GM18868 (cell line): ENCODE results near the gene WEE2.
A peak's percentile ranks its signal among the peaks of the same experiment; 100 is the strongest.

Experiments used
- ATAC-seq: cut with Tn5 transposase; IDR thresholded peaks from one replicate; pipeline ENCODE4 v1.9.1; 2021; ENCODE audit warnings: mild to moderate bottlenecking, moderate library complexity; ENCODE audit not compliant: unreplicated experiment

Gene WEE2

GRCh38 chr7:141708351-141708750 is at the start of gene WEE2:
TSS of gene WEE2 (plus strand) at chr7:141708353. CDS start at chr7:141708759, 406 bp downstream.
- ATAC-seq = no peak

GRCh38 chr7:141659501-141659900 is 48.7 kb upstream of the WEE2 start:
- no peak for ATAC-seq

- no peak for ATAC-seq
These were observed 47.9 kb upstream of the WEE2 start for GRCh38 chr7:141660259-141660658.

- no peak for ATAC-seq
These were observed 44.9 kb upstream of the WEE2 start for GRCh38 chr7:141663081-141663849.

DNA sequence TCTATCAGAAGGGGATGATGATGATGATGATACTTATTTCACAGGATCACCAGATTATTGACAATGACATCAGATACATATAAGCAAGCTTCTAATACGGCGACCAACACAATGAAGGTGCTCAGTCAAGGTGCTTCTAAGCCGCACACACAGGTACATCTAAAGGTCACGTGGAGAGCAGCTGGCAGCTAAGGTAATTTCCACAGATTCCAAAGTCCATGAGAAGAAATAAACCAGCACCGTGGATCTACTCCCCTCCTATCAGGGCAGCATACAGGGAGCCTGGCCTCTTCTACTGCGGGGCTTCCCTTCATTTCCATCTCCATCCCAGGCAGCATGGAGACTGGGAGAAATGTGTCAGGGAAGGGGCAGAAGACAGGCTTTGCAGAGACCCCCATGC is 43.7 kb upstream of the WEE2 start:
- no peak for ATAC-seq

- ATAC-seq = no peak
These were observed 42.7 kb upstream of the WEE2 start for GRCh38 chr7:141665208-141666035.

DNA sequence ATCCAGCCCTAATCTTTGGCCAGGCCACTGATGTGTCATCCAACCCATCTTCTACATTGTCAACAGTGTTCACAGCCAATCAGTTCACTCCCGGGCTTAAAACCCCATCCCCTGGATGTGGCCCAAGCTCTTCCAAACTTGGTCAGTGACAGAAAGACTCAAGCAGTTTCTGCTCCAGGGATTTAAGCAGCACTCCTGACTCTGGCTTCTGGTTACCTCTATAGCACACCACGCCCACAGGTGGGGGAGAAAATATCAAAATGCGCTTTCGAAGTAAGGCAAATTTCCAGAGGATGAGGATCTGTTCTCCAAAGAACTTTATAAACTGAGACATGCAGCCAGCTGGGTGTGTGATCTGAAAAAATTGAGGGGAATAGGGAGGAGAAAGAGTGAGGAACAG is 42.1 kb upstream of the WEE2 start:
- no peak for ATAC-seq

- ATAC-seq = no peak
These were observed 39.3 kb upstream of the WEE2 start for GRCh38 chr7:141668853-141669252.

DNA sequence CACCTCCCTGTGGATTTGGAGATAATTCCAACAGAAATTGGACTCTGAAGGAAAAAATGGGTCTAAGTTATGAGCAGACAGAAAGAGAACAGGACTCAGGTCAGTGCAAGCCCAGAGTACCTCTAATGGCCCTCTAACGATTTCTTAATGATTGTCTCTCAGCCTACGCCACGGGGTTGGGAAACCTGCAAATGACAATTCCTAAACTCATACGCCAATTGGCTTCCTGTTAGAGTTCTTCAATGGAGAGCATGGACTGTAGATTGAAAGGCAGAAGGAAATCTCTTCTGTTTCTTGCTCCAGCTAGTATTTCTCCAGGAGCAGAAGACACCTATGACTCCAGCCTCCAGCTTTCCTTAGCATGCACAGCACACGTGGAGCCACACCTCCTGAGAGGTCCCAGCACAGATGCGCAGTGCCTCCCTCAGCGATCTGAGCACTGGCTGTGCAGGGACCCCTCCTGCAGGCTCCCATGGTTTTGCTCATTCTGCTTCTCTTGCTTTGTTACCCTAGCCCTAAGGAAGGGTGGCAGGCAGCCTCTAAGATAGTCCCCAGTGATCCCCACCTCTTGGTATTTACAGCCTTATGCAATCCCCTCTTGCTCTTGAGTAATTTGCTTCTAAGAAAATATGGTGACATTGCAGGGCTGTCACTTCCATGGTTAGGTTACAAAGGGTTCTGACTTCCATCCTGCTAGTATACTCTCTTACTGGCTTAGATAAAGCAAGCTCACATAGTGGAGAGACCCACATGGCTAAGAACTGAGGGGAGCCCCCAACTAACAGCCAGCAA is 36.3 kb upstream of the WEE2 start:
- ATAC-seq = no peak

DNA sequence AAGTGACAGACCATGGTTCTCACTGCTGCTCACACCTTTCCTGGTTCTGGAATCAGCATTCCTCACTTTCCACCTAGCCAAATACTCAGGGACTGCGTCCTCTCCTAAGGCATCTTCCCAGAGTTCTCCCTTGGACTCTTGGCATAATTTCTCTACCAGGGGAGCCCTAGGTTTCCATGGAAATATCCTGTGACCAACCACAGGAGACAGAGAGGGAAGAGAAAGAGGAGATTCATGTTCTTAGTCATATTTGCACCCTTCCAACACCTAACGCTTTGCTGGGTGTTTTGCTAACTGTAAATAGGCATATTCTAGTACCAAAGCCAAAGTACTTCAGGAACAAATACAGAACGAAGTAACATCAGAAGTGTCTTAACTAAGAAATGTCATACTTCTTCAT is 34.8 kb upstream of the WEE2 start:
- ATAC-seq = no peak

DNA sequence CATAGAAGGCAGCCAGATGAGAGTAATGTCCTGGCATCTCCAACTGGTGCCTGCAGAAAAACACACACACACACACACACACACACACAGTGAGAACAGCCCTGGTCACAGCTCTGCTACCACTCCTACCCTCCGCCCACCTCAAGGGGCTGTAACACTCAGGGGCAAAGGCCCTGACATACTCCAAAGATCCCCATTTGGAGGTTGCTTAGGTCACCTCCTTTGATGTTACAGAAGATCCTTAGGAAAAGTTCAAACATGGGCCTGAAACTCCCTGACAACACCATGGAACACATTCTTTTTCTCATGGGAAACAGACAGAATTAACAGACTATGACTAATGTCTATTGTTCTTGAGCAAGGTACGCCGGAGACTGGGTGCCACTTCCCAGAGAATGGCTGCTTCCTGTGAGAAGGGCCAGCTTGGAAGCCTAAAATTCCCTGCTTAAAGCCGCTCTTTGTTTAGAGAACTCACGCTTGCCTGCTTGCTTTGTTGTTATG is 33.9 kb upstream of the WEE2 start:
- no peak for ATAC-seq

DNA sequence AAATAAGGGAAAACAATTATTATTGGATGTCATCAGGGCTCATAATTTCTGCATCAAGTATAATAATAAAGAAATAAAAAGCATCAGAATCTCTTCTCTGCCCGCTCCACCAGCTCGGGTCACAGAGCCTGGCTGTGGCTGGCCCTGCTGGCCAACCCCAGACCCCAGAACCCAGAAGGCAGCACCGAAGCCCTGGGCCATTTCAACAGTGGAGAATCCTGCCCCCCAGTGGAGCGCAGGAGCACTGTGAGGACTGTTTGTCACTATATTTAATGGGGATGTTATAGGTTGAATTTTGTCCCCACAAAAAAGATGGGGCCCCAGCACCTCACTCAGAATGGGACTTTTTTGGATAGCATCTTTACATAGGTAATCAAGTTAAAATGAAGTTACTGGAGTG is 33.5 kb upstream of the WEE2 start:
- no peak for ATAC-seq

DNA sequence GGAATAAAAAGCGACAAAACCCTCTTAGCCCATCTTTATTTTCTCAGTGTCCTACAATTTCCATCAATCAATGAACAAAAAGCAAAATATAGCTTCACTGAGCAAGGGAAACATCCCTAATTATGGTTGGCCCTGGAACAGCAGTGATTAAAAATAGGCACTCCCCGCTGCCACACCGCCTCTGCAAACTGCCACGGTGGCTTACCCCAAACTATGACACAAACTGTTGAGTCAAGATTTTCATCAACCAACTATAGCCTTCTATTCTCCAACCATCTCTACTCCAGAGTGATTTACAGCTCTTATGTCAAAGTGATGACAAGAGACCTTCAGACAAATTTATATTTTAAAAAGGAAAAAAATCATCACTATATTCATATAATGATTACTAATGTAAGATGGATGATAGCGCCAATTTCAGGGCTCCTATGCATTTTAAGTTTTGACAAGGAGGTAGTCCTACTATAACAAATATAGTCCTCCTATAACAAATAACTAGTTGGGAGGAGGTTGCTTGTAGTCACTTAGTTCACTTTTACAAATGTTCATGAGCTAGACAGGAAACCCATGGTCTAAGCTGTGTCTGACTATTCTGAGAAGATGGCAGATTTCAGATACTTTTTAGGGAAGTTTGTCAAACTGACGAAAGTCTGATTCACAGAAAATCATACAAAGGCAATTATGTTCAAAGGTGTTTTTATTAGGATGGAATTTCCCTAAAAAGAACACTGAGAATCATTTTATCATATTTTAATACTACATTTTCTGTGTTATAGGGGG is 32.5 kb upstream of the WEE2 start:
- no peak for ATAC-seq

GRCh38 chr7:141676618-141677017 is 31.5 kb upstream of the WEE2 start:
- ATAC-seq = no peak

DNA sequence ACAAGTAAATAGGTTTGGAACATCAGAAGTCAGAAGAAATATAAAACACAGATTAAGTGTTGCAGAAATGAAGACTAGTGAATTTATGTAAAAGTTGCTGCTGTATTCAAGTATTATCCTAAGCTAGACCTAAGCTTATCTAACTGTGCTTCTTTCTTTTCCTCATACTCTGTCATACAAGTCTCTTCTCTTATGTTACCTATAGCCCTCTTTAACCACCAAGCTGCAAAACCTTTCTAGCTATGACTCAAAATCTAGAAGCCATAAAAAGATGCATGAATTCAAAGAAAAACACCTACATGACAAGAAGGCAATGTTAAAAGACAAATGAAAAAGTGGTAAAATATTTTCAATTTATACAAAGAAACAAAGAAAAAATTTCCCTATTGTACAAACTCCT is 29.1 kb upstream of the WEE2 start:
- peak; percentile 85 for ATAC-seq

DNA sequence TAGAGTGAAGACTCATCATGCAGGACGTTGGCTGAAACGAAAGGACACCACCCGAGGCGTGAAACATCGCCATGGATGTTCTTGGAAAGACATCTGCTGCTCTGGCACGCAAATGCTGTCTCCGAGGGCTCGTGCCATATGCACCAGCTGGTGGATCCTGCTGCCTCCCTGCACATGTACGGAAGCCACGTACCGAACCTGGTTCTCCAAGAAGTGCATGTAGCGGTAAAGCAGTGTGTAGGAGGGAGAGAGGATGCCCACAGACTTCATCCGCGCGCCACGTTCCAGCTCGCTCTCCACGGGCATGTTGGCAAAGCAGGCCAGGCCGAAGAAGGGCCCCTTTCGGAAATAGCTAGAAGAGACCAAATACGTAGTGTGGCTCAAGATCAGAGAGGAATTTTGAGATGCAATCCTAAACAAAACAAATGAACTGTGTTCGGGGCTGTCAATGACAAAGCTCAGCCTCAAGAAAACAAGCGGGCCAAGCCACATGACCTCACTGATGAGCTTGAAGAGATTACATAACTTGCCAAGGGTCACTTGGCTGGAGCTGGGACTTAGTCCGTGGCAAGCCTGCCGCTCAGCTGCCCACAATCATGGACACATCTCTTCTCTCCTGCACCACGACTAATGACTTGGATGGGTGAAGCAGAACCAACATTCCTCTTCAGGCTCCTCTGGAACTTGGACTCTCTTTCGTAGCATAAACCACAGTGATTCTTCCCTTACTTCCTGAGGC is 22.7 kb upstream of the WEE2 start:
- ATAC-seq = no peak

GRCh38 chr7:141686074-141686473 is 22.1 kb upstream of the WEE2 start:
- ATAC-seq = no peak

DNA sequence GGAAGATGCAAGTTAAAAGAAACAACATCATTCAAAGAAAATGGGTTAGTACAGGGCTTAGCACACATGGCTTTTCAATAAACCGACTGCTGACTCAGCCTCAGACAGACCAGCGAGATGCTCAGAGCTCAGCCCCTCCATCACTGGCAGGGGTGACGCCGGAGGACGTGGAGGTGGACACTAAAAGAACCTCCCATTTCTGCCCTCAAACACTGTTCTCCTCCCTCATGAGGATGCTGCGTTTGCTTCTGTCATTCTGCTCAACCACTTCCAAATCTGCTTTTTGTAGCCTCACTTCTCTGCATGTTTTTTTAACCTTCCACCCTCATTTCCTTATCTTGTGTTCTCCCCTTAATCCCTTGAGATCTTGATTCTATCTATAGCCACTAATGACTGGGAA is 21.5 kb upstream of the WEE2 start:
- ATAC-seq = no peak

DNA sequence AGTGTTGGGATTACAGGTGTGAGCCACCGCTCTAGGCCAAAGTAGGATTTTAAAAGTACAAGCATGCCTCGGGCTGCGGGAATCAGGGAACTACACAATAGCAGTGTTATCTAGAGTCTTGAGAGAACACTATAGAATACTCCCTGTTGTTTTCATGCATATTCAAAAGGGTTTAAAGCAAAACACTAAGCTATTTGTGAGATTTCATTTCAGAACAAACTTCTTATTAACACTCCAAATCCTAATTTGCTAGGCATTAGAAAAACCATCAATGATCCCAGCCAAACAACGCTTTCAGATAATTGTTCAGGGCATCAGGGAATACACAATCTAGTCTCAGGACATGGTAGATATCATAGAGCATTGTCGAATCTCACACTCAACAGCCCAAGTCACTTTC is 20.1 kb upstream of the WEE2 start:
- no peak for ATAC-seq
